HG03354 (cell line): Measurements from ENCODE around the gene MSGN1.

Experiments
- ATAC-seq: cut with Tn5 transposase; IDR thresholded peaks from one replicate; pipeline ENCODE4 v1.9.1; 2021; ENCODE audit warnings: mild to moderate bottlenecking; ENCODE audit not compliant: unreplicated experiment, poor library complexity, severe bottlenecking

MSGN1 gene, protein sequence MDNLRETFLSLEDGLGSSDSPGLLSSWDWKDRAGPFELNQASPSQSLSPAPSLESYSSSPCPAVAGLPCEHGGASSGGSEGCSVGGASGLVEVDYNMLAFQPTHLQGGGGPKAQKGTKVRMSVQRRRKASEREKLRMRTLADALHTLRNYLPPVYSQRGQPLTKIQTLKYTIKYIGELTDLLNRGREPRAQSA

DNA sequence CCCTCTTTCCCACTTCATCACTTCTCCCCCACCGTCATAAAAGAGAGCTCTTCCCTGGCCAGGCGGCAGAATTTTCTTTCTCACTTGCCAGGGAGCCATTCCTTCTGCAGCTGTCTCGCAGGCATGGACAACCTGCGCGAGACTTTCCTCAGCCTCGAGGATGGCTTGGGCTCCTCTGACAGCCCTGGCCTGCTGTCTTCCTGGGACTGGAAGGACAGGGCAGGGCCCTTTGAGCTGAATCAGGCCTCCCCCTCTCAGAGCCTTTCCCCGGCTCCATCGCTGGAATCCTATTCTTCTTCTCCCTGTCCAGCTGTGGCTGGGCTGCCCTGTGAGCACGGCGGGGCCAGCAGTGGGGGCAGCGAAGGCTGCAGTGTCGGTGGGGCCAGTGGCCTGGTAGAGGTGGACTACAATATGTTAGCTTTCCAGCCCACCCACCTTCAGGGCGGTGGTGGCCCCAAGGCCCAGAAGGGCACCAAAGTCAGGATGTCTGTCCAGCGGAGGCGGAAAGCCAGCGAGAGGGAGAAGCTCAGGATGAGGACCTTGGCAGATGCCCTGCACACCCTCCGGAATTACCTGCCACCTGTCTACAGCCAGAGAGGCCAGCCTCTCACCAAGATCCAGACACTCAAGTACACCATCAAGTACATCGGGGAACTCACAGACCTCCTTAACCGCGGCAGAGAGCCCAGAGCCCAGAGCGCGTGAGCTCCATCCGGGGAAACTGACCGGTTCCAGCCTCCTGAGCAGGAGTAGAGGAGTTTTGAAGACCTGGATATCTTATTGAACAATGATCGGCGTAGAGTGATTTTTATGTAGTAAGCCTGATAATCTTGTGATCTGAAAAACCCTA, at the start of gene MSGN1:
TSS of gene MSGN1 (plus strand) at position 65 of the 850 bp plus-strand sequence. CDS start at position 124, 59 bp downstream.
- ATAC-seq: no peak

DNA sequence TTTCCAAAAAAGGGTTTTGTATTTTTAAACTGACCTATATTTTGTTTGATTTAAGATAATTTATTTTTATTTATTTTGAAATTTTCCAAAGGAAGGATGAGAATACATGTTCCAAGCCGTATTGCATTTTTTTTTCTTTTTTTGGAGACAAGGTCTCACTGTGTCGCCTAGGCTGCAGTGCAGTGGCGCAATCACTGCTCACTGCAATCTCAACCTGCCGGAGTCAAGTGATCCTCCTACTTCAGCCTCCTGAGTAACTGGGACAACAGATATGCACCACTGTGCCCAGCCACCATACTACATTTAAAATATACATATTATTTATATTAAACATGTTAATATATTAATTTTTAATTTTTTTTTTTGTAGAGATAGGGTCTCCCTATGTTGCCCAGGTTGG, 47.4 kb upstream of the MSGN1 start:
- ATAC-seq: no peak

DNA sequence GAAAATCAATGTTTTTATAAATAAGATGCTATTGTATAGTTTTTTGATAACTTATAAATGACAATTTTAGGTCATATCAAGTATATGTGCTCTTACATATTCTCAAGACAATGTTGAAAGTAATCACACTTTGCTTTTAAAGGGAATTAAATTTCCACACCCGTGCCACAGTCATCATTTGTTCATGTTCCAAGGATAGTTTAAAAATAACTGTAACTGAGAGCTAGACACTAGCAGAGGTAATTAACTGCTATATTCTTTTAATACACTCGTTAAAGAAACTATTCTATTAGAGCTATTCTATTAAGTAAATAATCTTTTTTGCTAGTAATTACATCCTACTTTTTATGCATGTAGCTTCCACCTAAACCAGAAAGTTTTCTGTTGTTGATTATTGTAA, 44.3 kb upstream of the MSGN1 start:
- no peak for ATAC-seq

DNA sequence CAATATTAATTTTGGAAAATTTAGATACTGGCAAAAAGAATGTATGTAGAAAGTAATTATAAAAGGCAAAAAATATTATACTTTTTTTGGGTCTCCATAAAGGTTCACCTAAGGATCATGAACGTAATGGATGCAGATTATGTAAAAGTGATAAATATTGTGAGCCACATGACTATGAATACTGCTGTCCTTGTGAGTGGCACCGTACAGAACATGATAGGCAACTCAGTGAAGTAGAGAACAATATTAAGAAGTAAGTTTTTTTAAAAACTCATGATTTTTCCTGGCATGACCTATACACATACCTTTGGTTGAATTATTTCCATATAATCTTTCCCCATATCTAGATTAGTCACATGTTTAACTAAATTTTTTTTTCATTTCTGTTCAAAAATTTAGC, 43.7 kb upstream of the MSGN1 start:
- ATAC-seq: no peak

DNA sequence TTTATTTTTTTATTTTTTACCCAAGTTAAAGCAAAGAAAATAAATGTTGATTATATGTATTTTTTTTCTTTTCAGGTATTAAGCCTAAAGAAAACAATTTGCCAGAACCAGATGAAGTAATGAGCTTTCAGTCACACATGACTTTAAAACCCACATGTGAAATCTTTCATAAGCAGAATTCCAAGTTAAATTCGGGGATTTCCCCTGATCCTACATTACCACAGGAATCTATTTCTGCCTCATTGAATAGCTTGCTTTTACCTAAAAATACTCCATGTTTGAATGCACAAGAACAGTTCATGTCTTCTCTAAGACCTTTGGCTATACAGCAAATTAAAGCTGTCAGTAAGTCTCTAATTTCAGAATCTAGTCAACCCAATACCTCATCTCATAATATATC, 35.7 kb upstream of the MSGN1 start:
- no peak for ATAC-seq

DNA sequence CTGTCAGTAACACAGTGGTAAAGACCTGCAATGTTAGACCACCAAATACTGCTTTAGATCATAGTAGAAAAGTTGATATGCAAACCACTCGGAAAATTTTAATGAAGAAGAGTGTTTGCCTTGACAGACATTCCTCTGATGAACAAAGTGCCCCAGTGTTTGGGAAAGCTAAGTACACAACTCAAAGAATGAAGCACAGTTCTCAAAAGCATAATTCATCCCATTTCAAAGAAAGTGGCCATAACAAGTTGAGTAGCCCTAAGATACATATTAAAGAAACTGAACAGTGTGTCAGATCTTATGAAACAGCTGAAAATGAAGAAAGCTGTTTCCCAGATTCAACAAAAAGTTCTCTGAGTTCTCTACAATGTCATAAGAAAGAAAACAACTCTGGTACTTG, 34.8 kb upstream of the MSGN1 start:
- no peak for ATAC-seq

DNA sequence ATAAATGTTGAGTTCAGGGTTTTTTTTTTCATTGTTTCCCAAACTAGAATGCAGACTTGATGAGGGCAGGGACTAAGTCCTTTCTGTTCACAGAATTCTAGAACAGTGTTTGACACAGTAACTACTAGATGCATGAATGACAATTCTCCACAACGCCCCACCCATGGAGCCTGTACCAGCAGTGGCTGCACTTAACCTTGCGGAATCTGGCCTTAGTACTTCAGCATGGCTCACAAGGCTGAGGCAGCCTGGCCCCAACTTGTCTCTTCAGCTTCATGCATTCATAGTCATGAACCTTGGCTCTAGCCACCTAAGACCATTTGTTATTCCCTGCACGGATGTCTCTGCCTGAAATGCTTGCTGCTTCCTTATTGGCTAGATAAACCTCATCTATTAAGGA, 29.5 kb upstream of the MSGN1 start:
- ATAC-seq: no peak

DNA sequence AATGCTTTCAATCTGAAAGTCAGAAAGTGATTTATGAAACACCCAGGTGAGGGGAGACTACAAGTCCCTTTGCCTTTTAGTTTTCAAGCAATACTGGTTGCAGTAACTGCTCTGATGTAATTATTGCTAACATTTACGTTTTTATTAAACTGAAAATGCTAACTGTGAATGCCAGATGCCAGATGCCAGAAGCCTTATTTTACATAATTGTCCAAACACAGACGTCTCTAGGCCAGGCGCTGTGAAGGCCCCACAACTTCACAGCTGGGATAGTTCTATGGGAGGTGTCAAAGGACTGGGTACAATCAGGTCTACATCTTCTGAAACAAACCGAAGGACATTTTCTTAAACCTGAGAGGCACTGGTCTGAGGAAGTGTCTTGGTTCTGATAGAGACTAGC, 27.5 kb upstream of the MSGN1 start:
- ATAC-seq: no peak

DNA sequence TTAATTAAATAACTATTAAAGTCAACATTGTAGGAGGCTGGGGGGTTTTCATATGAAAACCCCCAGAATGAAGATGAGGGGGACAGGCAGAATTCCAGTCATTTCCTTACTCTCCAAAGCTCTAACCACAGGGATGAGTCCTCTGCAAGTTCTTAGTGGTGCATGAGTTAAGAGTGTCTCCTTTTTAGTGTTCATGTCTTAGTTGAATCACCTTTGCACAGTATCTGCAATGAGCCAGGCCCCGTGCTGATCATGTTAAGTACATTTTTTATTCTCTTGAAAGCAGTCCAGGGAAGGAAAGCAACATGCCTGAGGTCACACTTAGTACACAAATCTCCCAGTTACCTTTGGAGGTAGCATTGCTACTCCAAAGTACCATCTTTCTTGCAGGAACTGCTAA, 25.7 kb upstream of the MSGN1 start:
- no peak for ATAC-seq

DNA sequence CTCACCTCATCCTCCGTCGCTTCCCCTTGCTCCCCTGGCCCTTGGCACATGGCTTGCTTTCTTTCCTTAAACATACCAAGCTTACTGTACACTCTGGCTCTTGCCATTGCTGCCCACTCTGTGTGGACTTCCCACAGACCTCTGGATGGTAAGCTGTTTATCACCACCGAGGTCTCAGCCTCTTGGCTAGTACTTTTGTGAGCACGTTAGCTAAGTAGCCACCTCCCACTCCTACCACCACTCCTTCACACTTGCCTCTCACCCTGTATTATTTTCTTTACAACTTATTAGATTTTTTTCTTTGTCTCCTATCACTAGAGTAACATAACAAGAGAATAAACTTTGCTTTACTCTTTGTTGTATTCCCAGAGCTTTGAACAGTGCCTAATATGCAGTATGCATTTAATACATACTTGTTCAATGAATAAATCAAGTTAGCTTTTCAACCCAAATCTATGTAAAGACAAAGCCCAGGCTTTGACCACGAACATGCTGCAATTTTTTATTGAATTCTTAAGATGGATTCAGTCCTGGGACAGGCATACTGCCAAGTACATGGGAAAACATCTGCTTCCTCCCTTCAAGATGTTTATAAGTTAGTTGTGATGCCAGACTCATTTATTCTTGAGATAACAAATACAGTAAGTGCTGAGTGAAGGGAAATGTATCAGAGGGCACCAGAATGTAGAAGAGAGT, 25.0 kb upstream of the MSGN1 start:
- ATAC-seq: no peak

DNA sequence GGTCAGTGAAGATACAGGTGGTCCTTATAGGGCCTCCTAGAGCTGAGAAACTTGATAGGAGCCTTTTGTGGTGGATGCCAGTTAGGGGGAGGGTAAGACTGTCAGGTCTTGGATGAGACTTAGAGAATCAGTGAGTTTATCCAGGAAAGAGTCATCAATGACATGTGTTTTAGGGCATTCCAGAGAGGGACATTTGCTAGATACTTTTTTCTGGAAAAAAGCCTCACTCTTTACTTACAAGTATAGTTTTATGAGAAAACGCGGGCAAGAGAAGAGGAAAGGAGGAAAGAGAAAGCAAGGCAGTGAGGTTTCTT, 24.5 kb upstream of the MSGN1 start:
- no peak for ATAC-seq

DNA sequence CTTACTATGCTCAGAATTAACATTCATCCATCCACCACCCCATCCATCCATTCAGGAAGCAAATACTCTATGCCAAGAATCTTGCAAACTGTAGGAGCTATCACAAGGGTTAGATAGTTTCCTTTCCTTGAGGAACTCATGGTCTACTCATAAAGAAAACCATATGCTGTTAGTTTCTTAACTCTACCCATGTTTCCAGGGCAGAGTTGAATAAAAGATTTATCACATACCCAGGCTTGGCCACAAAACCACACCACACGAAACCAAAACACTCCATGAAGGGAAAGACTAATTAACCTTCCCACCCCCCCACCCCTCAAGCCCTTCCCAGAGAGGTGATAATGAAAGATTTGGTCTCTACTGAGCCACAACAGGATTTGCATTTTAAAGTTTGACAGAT, 23.7 kb upstream of the MSGN1 start:
- ATAC-seq: peak; percentile 59

DNA sequence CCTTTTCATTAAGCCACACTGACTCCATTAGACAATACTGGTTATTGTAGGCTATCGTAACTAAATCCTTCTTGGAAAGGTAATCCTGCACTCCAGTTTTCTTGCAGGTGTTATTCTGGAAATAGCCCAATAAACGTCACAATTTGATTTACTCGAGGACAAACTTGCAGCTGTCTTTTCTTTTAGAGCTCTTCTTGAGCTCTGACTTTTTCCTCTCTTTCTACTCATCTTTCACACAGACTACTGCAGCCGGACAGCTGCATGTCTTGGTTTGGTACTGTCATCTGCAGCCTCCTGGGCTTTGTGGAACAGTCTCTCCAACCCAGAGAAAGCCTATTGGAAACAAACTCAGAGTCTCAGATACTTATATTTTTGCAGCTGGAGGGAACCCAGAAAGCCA, 23.0 kb upstream of the MSGN1 start:
- no peak for ATAC-seq

DNA sequence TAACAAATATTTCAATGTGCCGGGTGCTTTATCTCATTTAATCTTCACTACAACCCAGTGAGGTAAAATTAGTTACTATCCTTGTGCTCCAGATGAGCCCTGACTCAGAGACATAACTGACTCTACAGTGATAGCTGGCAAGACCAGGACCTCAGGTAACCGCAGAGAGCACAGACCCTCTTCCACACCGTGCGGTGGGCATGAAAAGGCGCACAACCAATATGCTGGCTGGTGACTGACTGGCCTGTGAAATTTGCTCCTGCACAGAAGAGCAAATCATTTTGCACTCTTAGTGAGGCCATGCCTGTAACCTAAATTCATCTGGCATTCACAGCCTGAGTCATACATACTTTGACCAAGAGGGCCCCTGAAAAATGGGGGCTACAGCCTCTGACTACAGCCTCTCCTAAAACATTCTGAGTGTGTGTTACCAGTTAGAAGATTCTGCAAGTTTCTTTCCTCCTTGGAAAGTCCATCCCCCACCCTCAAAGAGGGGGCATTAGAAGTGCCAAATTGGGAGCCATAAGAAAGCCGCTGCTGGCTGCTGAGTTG, 22.4 kb upstream of the MSGN1 start:
- ATAC-seq: no peak

DNA sequence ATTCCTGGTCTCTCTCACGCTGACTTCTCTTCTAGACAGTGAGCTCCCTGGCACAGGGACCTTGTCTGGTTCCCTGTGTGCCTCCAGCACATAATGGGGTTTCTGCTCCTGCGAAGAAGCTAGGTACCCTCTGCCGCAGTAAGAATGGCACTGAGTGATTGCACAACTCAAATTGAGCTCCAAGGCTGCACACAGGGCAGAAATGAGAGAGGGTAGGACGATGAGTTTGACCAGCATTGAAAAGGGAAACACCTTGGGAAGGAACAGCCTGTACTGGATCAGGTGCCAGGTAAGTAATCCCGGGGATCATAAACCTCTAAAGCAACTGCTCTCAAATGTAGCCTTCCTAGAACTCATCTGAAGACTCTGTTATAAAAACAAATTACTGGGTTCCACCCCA, 21.0 kb upstream of the MSGN1 start:
- no peak for ATAC-seq

DNA sequence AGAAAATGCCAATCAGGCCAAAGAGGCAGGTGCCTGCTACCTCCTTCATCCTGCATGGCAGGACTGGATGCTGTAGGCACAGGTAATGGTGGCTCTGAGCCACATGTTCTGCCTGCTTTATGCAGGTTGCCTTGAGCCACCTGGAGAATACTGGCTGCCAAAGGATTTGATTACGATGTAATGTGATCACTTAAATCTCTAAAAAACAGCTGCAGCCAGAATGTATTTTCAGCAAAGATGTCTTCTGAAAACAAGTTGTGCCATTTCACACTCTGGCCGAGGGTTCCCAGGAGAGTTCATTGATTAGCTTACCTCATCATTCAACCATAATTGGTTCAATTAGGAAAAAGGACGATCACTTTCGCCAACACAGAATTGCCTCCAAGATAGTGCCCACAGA, 17.9 kb upstream of the MSGN1 start:
- no peak for ATAC-seq

DNA sequence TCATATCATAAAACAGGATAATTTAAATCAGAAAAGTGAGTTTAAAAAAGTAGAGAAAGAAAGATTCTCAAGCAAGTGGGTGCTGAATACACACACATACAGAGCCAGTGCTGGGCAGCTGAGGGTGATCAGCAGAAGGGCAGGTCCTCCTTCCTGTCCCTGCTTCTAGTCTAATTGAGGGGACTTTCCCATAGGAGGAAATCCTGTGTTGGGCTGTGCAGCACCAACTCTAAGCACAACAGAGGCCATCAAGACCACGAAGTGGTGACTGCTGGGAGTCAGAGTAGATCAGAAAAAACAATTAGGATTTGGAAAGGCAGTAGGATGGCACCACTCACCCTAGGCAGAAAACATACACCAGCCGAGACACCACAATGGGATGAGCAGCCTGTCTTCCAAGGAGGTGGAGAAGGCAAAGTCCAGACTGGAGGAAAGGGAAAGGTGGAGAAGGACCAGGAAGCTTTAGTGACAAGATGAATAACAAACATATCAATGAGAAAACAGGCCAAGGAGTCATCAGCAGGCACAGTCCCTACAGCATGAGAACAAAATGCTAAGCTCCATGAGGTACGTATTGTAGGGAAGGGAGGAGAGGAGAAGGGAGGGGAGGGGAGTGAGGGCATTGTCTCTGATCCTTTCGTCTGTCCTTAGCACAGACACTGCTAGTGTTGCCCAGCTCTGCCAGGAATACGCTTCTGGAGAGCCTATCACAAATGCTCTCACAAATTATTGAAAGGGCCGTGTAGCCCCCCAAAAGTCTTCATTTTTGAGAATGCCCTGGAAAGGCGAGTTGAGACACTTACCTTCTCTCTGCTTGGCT, 16.7 kb upstream of the MSGN1 start:
- no peak for ATAC-seq

DNA sequence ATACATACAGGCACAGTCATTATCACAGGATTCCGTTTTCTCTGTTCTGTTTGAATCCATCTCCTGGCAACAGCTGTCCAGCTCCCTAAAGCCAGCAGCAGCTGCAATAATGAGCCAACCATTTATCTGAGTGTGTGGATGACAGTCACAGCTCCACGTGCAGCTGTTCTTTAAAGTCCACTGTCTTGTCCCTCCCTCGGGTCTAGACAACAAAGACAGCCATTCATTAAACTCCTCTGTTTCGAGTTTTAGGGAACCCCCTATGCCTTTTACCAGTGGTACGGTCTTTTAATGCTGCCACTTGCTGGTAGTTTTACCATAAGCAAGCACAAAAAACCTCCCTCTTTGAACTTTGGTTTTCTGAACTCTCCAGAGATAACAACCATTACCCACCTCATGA, 16.0 kb upstream of the MSGN1 start:
- ATAC-seq: no peak

DNA sequence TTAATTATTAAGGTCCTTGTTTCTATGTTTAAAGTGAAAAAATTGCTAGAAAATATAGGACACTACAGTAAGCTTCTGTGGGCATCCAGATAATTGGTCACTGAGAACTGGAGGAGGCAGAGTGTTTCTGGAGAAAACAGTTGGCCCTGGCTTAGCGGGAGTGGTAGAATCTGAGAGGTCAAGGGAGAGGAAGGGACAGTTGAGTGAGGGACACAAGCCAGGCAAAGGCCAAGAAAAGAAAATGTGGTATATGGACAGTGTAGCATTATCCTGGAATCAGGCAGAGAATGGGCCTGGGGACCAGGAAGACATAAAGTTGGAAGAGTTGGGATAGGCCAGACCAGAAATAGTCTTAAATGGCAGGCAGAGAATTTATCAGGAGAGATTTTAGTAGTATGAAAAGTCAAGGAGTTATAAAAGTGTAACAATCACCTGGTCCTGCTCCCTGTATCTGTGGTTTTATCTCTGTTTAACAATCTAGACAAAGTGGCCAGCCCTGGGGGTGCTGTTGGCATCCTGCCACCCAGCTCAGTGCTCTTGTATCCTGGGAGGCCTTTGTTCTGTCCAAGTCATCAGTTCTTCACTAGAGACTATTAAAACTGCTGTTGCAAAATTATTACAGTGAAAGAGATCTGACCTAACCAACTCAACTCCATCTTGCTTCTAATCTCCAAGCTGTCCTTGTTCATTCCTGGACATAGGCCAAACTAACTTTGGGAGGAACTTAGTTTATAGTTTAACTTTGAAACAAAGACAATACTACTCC, 15.4 kb upstream of the MSGN1 start:
- ATAC-seq: no peak
